Activated T-cell treated with anti-CD3 and anti-CD28 coated beads, Interleukin-2, amount 50 U/mL, for 72 hours (primary cell): Measurements from ENCODE around the gene SYPL1. TPM values are rescaled to one million over a fixed set of nuclear protein-coding genes. Genes with fewer than 3 reads are reported as not detected.
A peak's percentile ranks its signal among the peaks of the same experiment; 100 is the strongest.

Experiments used
- ATAC-seq, 2 donors: fragments of 150-1000 bp; cut with Tn5 transposase; replicated peaks in 1 of 2; 2 replicates each; pipeline ENCODE4 v1.10.0; 2021; ENCODE audit warnings: moderate library complexity in 2 of 2, mild to moderate bottlenecking in 1 of 2
- DNase-seq, 2 donors: peaks; one replicate each; pipeline ENCODE4 v3.0.0; 2021 to 2022; ENCODE audit warnings: mixed read lengths in 1 of 2
- H3K27ac Mint-ChIP-seq: one replicate; pipeline ENCODE4 v1.8.0; 2022; ENCODE audit warnings: mild to moderate bottlenecking, moderate library complexity, mixed read lengths
- H3K27me3 Mint-ChIP-seq: one replicate; pipeline ENCODE4 v1.8.0; 2022; ENCODE audit warnings: low read depth, mixed read lengths
- H3K36me3 Mint-ChIP-seq, 2 donors: one replicate each; pipeline ENCODE4 v1.8.0; 2022; ENCODE audit warnings: mixed read lengths in 2 of 2, mild to moderate bottlenecking in 1 of 2; ENCODE audit not compliant: insufficient read depth in 2 of 2
- H3K4me1 Mint-ChIP-seq: one replicate; pipeline ENCODE4 v1.8.0; 2022; ENCODE audit warnings: low read depth, mixed read lengths
- H3K4me3 Mint-ChIP-seq, 2 donors: one replicate each; pipeline ENCODE4 v1.8.0; 2022; ENCODE audit warnings: mild to moderate bottlenecking in 2 of 2, mixed read lengths in 2 of 2, moderate library complexity in 2 of 2
- H3K9me3 Mint-ChIP-seq, 2 donors: one replicate each; pipeline ENCODE4 v1.8.0; 2022; ENCODE audit warnings: mixed read lengths in 2 of 2
- total RNA-seq, 2 donors: library from RNA; stranded (reverse); gene quantifications; one replicate each; pipeline ENCODE4 v1.2.3, GENCODE V29; 2022

SYPL1 gene
- total RNA-seq, 2 donors from 2014 or later, result 29.6 to 32.0 TPM

DNA sequence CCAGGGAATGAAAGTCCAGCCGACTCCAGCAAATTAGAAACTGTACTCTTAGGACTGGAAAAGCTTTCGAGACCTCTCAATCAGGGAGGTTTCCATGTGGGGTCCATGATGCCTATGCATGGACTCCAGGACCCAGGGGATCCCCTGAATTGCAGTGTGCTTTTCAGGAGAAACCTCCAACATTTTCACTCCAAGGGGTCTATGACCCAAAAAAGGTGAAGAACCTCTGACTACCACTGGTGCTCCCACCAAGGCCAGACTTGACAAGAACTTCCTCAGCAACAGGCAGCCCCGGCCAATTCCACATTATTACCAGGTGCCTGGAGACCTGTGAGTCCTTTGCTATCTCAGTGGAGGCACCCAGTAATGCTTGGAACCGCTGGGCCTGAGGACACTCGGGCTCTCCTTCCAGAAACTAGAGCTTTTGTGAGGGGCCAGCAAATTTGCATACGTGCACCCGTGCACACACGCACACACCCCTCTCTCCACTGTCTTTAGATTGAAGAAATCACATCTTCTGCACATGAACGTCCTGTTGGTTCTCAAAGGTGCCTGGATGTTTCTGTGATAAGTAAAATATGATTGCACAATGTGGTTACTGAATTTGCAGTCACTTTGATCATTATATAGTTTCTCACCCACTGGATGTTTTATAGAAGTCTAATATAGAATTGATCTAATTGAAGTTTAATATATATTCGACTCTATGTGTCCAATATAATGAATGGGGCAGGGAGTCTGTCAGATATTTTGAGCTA lies 54.7 kb downstream of the SYPL1 start:
- peak overlapping the region in 1 of 2 donors; percentile 27 for H3K4me3 Mint-ChIP-seq
- H3K36me3 Mint-ChIP-seq, result no peaks in the 10 kb centered on the region
- H3K27ac Mint-ChIP-seq, result no peak overlapping the region
- no peaks in the 10 kb centered on the region for H3K27me3 Mint-ChIP-seq
- peaks cover 25% of the 10 kb centered on the region for H3K4me1 Mint-ChIP-seq
- DNase-seq (no peak), ATAC-seq (peak; percentile 15 to 23)
- no peaks in the 10 kb centered on the region for H3K9me3 Mint-ChIP-seq

DNA sequence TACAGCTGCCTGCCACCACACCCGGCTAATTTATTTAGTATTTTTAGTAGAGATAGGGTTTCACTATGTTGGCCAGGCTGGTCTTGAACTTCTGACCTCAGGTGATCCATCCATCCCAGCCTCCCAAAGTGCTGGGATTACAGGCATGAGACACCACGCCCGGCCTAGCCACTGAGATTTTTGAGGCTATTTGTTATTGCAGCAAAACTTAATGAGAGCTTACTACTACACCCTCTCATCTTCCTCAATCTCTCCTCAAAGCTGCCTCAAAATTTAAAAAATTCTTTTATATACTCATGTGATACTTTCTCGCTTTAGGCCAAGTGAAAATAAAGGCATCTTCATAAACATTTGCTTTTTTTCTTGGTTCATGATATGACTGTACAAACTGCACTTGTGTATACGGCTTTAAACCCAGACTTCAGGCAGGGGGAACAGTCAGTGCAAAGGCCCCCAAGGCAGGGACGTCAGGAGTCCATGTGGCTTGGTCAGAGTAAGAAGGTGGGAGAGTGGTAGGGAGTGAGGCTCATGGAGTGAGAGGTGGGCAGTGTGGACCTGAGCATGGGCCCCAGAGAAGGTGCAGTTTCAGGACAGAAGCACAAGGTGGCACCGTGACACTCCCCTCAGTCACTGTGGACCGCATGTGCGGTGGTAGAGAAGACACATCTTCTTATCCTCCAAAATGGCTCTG lies 55.5 kb downstream of the SYPL1 start:
- Mint-ChIP-seq H3K4me3 (no peak overlapping the region), H3K27ac (no peak overlapping the region)
- DNase-seq, result peak; percentile 71 to 75

GRCh38 chr7:106054971-106055532 lies 57.1 kb downstream of the SYPL1 start:
- H3K27ac Mint-ChIP-seq, result no peak overlapping the region

More for the DNA sequence above, 55.5 kb downstream of the SYPL1 start:
- no peaks in the 10 kb centered on the region for H3K9me3 Mint-ChIP-seq
- ATAC-seq, result peak; percentile 96 to 97
- no peaks in the 10 kb centered on the region for H3K36me3 Mint-ChIP-seq
- H3K27me3 Mint-ChIP-seq, result no peaks in the 10 kb centered on the region
- H3K4me1 Mint-ChIP-seq, result peaks cover 19% of the 10 kb centered on the region

DNA sequence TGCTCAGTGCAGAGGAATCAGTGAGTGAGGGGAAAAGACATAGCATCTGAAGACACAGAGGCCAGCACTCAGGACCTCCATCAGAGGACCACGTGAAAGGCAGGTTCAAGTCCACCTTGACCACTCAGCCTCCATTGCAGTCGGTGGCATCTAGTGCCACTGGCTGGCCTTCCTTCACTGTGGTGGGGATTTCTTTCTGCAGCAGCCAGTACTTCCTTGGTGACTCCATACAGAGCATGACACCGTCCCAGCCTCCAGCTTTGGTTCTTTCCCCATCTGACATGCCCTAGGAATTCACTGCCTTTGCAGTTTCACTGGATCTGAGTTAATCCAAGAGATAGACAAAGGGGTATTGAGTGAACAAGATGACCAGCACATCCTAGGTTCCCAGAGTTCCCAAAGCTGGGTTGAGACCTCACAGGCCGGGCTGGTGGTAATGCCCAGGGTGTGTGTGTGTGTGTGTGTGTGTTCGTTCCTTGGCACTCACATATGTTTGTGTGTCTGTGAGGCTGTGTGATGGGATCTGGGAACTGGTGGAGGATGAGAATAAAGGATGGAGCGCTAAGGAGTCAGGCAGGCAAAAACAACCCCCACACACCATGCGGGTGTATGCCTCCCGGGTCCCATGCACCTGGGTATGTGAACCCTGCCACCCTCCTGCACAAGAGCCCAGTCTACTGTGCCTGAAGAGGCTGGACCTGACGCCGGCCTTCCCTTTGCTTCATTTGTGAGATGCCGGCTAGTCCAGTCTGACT lies 57.8 kb downstream of the SYPL1 start:
- ATAC-seq (no peak), DNase-seq (no peak)
- H3K27me3 Mint-ChIP-seq, result no peaks in the 10 kb centered on the region
- H3K36me3 Mint-ChIP-seq, result no peaks in the 10 kb centered on the region
- H3K27ac Mint-ChIP-seq, result no peak overlapping the region
- H3K9me3 Mint-ChIP-seq, result no peaks in the 10 kb centered on the region
- peaks cover 19% of the 10 kb centered on the region for H3K4me1 Mint-ChIP-seq
- no peak overlapping the region for H3K4me3 Mint-ChIP-seq

More at GRCh38 chr7:106054971-106055532, 57.1 kb downstream of the SYPL1 start:
- Mint-ChIP-seq H3K4me1 (peaks cover 19% of the 10 kb centered on the region), H3K27me3 (no peaks in the 10 kb centered on the region), H3K4me3 (no peak overlapping the region), H3K36me3 (no peaks in the 10 kb centered on the region), H3K9me3 (no peaks in the 10 kb centered on the region)
- ATAC-seq (no peak), DNase-seq (no peak)

DNA sequence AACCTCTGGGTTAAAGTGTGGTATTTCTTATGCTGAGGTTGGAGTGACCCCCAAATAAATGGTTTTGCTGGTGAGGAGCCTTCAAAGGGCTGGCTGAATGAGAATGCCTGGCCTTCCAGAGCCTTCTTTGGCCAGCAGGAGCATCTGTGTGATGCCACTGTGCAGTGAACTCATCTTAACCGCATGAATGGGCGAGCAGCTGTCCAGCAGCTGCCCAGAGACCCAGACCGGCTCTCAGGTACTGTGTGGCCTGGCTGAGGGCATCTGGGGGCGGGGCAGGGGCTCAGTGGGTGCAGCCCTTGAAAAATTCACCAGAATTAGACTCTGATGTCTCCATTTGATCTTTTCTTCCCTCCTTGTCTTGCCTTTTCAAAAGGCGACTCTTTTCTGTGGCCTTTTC lies 59.0 kb downstream of the SYPL1 start:
- H3K9me3 Mint-ChIP-seq, result no peaks in the 10 kb centered on the region
- no peak overlapping the region for H3K27ac Mint-ChIP-seq
- ATAC-seq, result no peak
- peaks cover 15% of the 10 kb centered on the region for H3K4me1 Mint-ChIP-seq
- H3K36me3 Mint-ChIP-seq, result no peaks in the 10 kb centered on the region
- H3K27me3 Mint-ChIP-seq, result no peaks in the 10 kb centered on the region
- DNase-seq, result no peak
- H3K4me3 Mint-ChIP-seq, result no peak overlapping the region

- Mint-ChIP-seq H3K36me3 (no peaks in the 10 kb centered on the region), H3K27ac (no peak overlapping the region), H3K9me3 (no peaks in the 10 kb centered on the region), H3K4me1 (peaks cover 11% of the 10 kb centered on the region), H3K27me3 (no peaks in the 10 kb centered on the region), H3K4me3 (no peak overlapping the region)
- ATAC-seq, result no peak
- DNase-seq, result no peak
These were observed 59.4 kb downstream of the SYPL1 start for GRCh38 chr7:106052681-106053080.

GRCh38 chr7:106050746-106051117 lies 61.4 kb downstream of the SYPL1 start:
- no peaks in the 10 kb centered on the region for H3K27me3 Mint-ChIP-seq
- no peaks in the 10 kb centered on the region for H3K4me1 Mint-ChIP-seq
- ATAC-seq (no peak), DNase-seq (no peak)
- H3K9me3 Mint-ChIP-seq, result no peaks in the 10 kb centered on the region
- no peak overlapping the region for H3K4me3 Mint-ChIP-seq
- no peak overlapping the region for H3K27ac Mint-ChIP-seq
- no peaks in the 10 kb centered on the region for H3K36me3 Mint-ChIP-seq

DNA sequence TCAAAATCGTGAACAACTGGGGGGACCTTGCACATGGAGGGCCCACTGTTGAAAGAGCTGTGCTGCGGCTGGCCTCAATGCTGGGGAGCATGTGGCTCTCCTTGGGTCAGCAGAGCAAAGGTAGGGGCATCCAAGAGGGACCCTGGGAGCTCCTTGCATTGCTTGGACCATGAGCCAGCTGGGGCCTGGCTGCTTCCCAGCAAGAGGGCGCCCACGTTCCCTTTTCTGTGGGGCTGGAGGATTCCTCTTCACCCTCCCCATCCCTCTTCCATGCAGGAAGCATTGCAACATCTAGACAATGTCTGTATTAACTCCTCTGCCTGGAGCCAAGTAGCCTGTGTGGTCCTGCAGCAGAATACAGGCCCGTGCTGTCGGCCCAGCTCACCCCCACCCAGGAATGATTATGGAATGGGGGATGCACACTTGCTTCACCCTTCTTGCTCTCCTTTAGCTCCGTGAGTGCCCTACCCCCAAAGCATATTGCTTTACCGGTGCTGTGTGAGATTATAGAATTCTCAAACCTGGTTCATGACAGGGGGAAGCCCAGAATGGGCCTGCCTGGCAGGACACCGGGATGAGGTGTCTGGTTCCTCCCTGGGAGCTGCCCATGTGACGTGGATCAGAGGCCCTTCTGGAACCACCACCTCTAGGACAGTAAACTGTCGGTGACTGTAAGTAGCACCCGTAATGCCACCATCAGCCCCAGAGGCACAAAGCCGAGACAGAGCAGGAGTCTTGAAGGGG lies 61.9 kb downstream of the SYPL1 start:
- Mint-ChIP-seq H3K4me3 (no peak overlapping the region), H3K27ac (no peak overlapping the region), H3K9me3 (no peaks in the 10 kb centered on the region), H3K27me3 (no peaks in the 10 kb centered on the region), H3K4me1 (no peaks in the 10 kb centered on the region), H3K36me3 (no peaks in the 10 kb centered on the region)
- ATAC-seq, result no peak
- no peak for DNase-seq

- H3K4me1 Mint-ChIP-seq, result no peaks in the 10 kb centered on the region
- H3K27me3 Mint-ChIP-seq, result no peaks in the 10 kb centered on the region
- H3K9me3 Mint-ChIP-seq, result no peaks in the 10 kb centered on the region
- ATAC-seq, result no peak
- H3K4me3 Mint-ChIP-seq, result no peak overlapping the region
- no peak overlapping the region for H3K27ac Mint-ChIP-seq
- no peak for DNase-seq
- no peaks in the 10 kb centered on the region for H3K36me3 Mint-ChIP-seq
These were observed 62.9 kb downstream of the SYPL1 start for GRCh38 chr7:106049139-106049752.

GRCh38 chr7:106048706-106049020 lies 63.4 kb downstream of the SYPL1 start:
- Mint-ChIP-seq H3K36me3 (no peaks in the 10 kb centered on the region), H3K4me1 (no peaks in the 10 kb centered on the region), H3K4me3 (no peak overlapping the region), H3K27me3 (no peaks in the 10 kb centered on the region), H3K27ac (no peak overlapping the region), H3K9me3 (no peaks in the 10 kb centered on the region)
- DNase-seq, result no peak
- ATAC-seq, result no peak

DNA sequence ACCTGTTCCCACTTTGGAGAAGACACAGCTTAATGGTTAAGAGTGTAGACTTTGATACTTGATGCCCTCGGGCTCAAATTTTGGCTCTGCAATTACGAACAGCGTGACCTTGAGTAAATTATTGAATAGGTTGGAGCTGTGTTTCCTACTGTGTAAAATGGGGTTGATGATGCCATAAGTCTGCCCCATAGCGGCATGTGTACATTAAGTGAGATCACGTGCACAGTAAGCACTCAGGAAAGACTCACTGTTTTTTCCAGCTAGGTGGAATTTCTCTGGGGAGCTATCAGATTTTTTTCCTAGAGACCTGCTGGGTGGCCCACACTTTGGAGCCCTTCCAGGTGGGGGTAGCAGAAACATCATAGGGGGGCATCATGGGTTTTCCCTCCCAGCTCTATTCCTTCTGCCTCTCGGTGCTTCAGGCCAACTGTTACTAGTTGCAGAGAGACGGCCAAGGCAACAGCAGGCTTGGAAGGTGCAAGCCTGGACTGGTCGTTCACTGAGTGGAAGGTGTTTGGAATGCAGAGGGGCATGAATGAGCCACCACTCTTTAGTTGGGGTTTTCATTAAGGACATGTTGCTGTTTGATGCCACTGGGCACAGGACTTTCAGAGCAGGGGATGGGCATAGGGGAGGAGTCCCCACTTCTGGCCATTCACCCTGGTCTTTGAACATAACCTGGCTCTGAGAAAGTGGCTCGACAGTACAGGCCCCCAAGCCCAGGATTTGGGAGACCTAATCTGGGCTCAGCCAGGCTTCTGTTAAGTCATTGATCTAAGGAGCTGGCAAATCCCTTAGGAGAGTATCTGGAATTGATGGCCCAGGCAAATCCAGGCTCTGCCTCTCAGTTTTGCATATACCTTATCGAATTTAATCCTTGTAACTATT lies 64.0 kb downstream of the SYPL1 start:
- DNase-seq (no peak), ATAC-seq (no peak)
- H3K36me3 Mint-ChIP-seq, result no peaks in the 10 kb centered on the region
- H3K4me1 Mint-ChIP-seq, result peaks cover under 1% of the 10 kb centered on the region
- no peak overlapping the region for H3K4me3 Mint-ChIP-seq
- H3K9me3 Mint-ChIP-seq, result no peaks in the 10 kb centered on the region
- H3K27me3 Mint-ChIP-seq, result no peaks in the 10 kb centered on the region
- H3K27ac Mint-ChIP-seq, result no peak overlapping the region

GRCh38 chr7:106047184-106047583 lies 64.9 kb downstream of the SYPL1 start:
- H3K4me1 Mint-ChIP-seq, result peaks cover 9% of the 10 kb centered on the region
- no peak overlapping the region for H3K4me3 Mint-ChIP-seq
- ATAC-seq (no peak), DNase-seq (no peak)
- H3K27me3 Mint-ChIP-seq, result no peaks in the 10 kb centered on the region
- H3K27ac Mint-ChIP-seq, result no peak overlapping the region
- no peaks in the 10 kb centered on the region for H3K9me3 Mint-ChIP-seq
- no peaks in the 10 kb centered on the region for H3K36me3 Mint-ChIP-seq
